GM12878 (cell line): ENCODE data around the gene RPRD2. TPM values are rescaled to one million over a fixed set of nuclear protein-coding genes. Genes with fewer than 3 reads are reported as not detected.

ENCODE experiments used
- ATAC-seq: fragments of 200-7000 bp; cut with Tn5 transposase; 3 replicates; pipeline ENCODE4 v1.9.1; 2020; ENCODE audit warnings: mild to moderate bottlenecking, moderate library complexity
- BruUV-seq: library from RNA; stranded (reverse); fragments of 400-500 nt; replicated peaks from 2 replicates; lab custom pipeline; 2021; lab: Mats Ljungman, UMichigan
- CTCF ChIA-PET: fragments of 300-600 bp; sonication (Branson Sonifier 250); formaldehyde crosslinking; extraction: SDS; loops from one replicate; lab custom pipeline; 2021; ENCODE audit warnings: inconsistent platforms; lab: Yijun Ruan, JAX
- POLR2A ChIA-PET: fragments of 350-600 bp; formaldehyde crosslinking; extraction: SDS; loops from one replicate; lab custom pipeline; 2021; ENCODE audit warnings: inconsistent platforms; lab: Charles Lee
- RAD21 ChIA-PET: fragments of 300-600 bp; sonication (Branson Sonifier 250); formaldehyde crosslinking; loops from one replicate; lab custom pipeline; 2023; ENCODE audit warnings: antibody characterized with exemption; ENCODE audit not compliant: unreplicated experiment; lab: Charles Lee
- SMC1A ChIA-PET: fragments of 300-600 bp; sonication (Branson Sonifier 250); formaldehyde crosslinking; loops from one replicate; lab custom pipeline; 2023; ENCODE audit not compliant: unreplicated experiment, uncharacterized antibody; lab: Charles Lee
- DNase-seq: peaks from one replicate; pipeline ENCODE4 v3.0.0-alpha.2; 2011; ENCODE audit warnings: low read depth, low spot score
- FAIRE-seq: peaks from 3 replicates; lab custom pipeline; 2011; peaks lifted over from hg19 to GRCh38; lab: Jason Lieb, UNC
- H2AFZ ChIP-seq: 2 replicates; pipeline ENCODE4 v1.6.0; 2011; ENCODE audit warnings: low read depth, low read length, control low read depth; ENCODE audit not compliant: control insufficient read depth
- H3K27ac ChIP-seq: 2 replicates; pipeline ENCODE4 v1.5.1; 2011; ENCODE audit warnings: control low read depth; ENCODE audit not compliant: control insufficient read depth, insufficient read depth
- H3K27me3 ChIP-seq, 2 experiments: replicated peaks in 1 of 2; 2 replicates each; pipeline versions ENCODE4 v1.6.0 to v1.6.1; 2011; ENCODE audit warnings: low read length in 1 of 2; ENCODE audit not compliant: control insufficient read depth in 2 of 2, insufficient read depth in 2 of 2
- H3K36me3 ChIP-seq, 2 experiments: 2 replicates each; pipeline ENCODE4 v1.5.1; 2011; ENCODE audit warnings: low read length in 1 of 2; ENCODE audit not compliant: control insufficient read depth in 2 of 2, insufficient read depth in 2 of 2
- H3K4me1 ChIP-seq: 2 replicates; pipeline ENCODE4 v1.6.1; 2011; ENCODE audit warnings: mild to moderate bottlenecking, low read length, moderate library complexity, mixed read lengths; ENCODE audit not compliant: control insufficient read depth, insufficient read depth
- H3K4me2 ChIP-seq: 2 replicates; pipeline ENCODE4 v1.6.0; 2011; ENCODE audit warnings: control low read depth; ENCODE audit not compliant: control insufficient read depth, insufficient read depth
- H3K4me3 ChIP-seq: fragments of 200-600 bp; sonication (generic); 2 replicates; pipeline ENCODE4 v1.5.1; 2016
- H3K79me2 ChIP-seq: 2 replicates; pipeline ENCODE4 v1.6.0; 2011; ENCODE audit warnings: low read length; ENCODE audit not compliant: control insufficient read depth, insufficient read depth
- H3K9ac ChIP-seq: 2 replicates; pipeline ENCODE4 v1.8.0; 2011; ENCODE audit warnings: low read length, control low read depth, mixed read lengths; ENCODE audit not compliant: control insufficient read depth, insufficient read depth
- H3K9me3 ChIP-seq: replicated peaks from 3 replicates; pipeline ENCODE4 v1.5.1; 2011; ENCODE audit warnings: mild to moderate bottlenecking, low read length; ENCODE audit not compliant: control insufficient read depth, insufficient read depth
- H4K20me1 ChIP-seq: 2 replicates; pipeline ENCODE4 v1.6.0; 2011; ENCODE audit not compliant: control insufficient read depth, insufficient read depth
- MTA3 ChIP-seq: IDR thresholded peaks from 2 replicates; pipeline ENCODE4 v1.6.1; 2012; ENCODE audit warnings: low read length, inconsistent platforms, borderline replicate concordance
- MYB ChIP-seq: fragments of 150-350 bp; IDR thresholded peaks from 2 replicates; pipeline ENCODE4 v1.6.1; 2014; ENCODE audit warnings: mild to moderate bottlenecking, low read depth, low read length, borderline replicate concordance
- NR2C1 ChIP-seq: fragments of 450-650 bp; IDR thresholded peaks from 2 replicates; pipeline ENCODE4 v1.6.1; 2017; ENCODE audit warnings: antibody characterized with exemption, mild to moderate bottlenecking, moderate library complexity
- SKIL ChIP-seq: fragments of 450-650 bp; IDR thresholded peaks from 2 replicates; pipeline ENCODE4 v1.6.1; 2017; ENCODE audit warnings: mild to moderate bottlenecking, low read depth, inconsistent platforms; ENCODE audit not compliant: poor library complexity, severe bottlenecking
- SREBF2 ChIP-seq: IDR thresholded peaks from 2 replicates; pipeline ENCODE4 v1.6.1; 2012; ENCODE audit warnings: mild to moderate bottlenecking, low read length
- ZBTB4 ChIP-seq: fragments of 450-650 bp; formaldehyde crosslinking; IDR thresholded peaks from 2 replicates; pipeline ENCODE4 v1.4.0; 2022; ENCODE audit warnings: mild to moderate bottlenecking, moderate library complexity
- ZNF274 ChIP-seq: IDR thresholded peaks from one replicate; pipeline ENCODE4 v1.8.0; 2011; ENCODE audit not compliant: insufficient read length, insufficient read depth
- WGBS: methylation state at CpG from one replicate; pipeline ENCODE4 v1.1.6; 2016; ENCODE audit warnings: low lambda C conversion rate; ENCODE audit not compliant: insufficient replicate concordance, insufficient coverage; ENCODE audit errors: missing lambda C conversion rate; 5-methylcytosine and 5-hydroxymethylcytosine counted together
- in situ Hi-C: fragments of 300-500 bp; cut with MboI; formaldehyde crosslinking; loops from 9 replicates; pipeline ENCODE4 v1.14.3; 2018; ENCODE audit warnings: mixed read lengths
- intact Hi-C: fragments of 100-400 bp; cut with micrococcal nuclease; formaldehyde crosslinking; loops from one replicate; pipeline ENCODE4 v1.14.2; 2022; ENCODE audit not compliant: unreplicated experiment
- polyA plus RNA-seq, 11 experiments: library from polyadenylated mRNA; depleted of rRNA in 4 of 11; unstranded in 6 of 11; stranded (reverse) in 5 of 11; fragments of >200 nt; fragmentation: Nextera tagmentation in 4 of 11; fragmentation: Illumina TruSeq in 1 of 11; extraction: Ambion mirVana in 4 of 11; extraction: Trizol in 1 of 11; gene quantifications; 1 replicate in 1 of 11; 2 replicates in 10 of 11; pipeline versions ENCODE4 v1.2.1 to v1.2.3, GENCODE V29; 2011 to 2016; ENCODE audit warnings: inconsistent platforms in 2 of 11, missing spikeins in 2 of 11, low read depth in 1 of 11
- total RNA-seq, 4 experiments: library from RNA; depleted of rRNA in 3 of 4; stranded (reverse); fragments of >200 nt in 3 of 4; fragmentation: Illumina TruSeq in 1 of 4; extraction: Trizol in 1 of 4; gene quantifications; 2 replicates each; pipeline versions ENCODE4 v1.2.1 to v1.2.3, GENCODE V29; 2013 to 2021
- TF ChIP-seq, protein P1 (sequence below): IDR thresholded peaks from 2 replicates; pipeline ENCODE4 v1.6.1; 2011; ENCODE audit warnings: low read depth, mild to moderate bottlenecking, low read length, moderate library complexity, borderline replicate concordance; ENCODE audit errors: extremely low read depth
- TF ChIP-seq, protein P2 (sequence below): fragments of 450-650 bp; IDR thresholded peaks from 2 replicates; pipeline ENCODE4 v1.6.1; 2016; ENCODE audit warnings: mild to moderate bottlenecking
- TF ChIP-seq, protein P3 (sequence below): fragments of 150-350 bp; IDR thresholded peaks from 2 replicates; pipeline ENCODE4 v1.6.1; 2016; ENCODE audit warnings: low read depth, low read length

RPRD2 gene
- total and polyA plus RNA-seq, 10 of the 15 experiments (the other 5 are each of a cell fraction or from before 2014, with no cell fraction given), result 1.9 to 24.8 (median 13.3) TPM

- no peak for TF ChIP-seq NR2C1
- TF ChIP-seq ZBTB4, result no peak
- TF ChIP-seq, protein P1, sequence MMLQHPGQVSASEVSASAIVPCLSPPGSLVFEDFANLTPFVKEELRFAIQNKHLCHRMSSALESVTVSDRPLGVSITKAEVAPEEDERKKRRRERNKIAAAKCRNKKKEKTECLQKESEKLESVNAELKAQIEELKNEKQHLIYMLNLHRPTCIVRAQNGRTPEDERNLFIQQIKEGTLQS, result no peak
These were observed 129.2 kb downstream of the RPRD2 start (continued) for GRCh38 chr1:150493175-150493574.

DNA sequence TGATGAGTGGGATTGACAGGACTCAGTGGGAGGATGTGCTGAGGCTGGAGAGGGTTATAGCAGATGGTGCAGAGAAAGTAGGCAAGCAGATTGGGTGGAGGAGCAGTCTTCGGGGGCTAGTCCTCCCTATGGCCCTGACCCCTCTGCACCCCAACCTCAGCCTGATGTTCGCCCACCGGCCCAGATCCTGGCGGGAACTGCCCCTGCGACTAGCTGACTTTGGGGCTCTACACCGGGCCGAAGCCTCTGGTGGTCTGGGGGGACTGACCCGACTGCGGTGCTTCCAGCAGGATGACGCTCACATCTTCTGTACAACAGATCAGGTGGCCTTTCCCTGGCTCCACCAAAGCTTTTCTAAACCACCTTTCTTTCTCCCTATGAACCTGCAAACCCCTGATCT, 134.4 kb downstream of the RPRD2 start:
- no peaks in the 10 kb centered on the region for H4K20me1 ChIP-seq
- no peak overlapping the region for H3K27ac ChIP-seq
- peaks cover 5 to 20% of the 10 kb centered on the region in 2 experiments for H3K36me3 ChIP-seq
- no peak overlapping the region for H2AFZ ChIP-seq
- in situ Hi-C loops, result no loop called here
- H3K4me1 ChIP-seq, result no peaks in the 10 kb centered on the region
- FAIRE-seq (no peak), DNase-seq (no peak), ATAC-seq (no peak)
- ChIA-PET CTCF (interaction anchor here (0.6 kb wide), 1 partner anchor 9 kb away, joined by 3 read pairs; no protein-coding TSS in a partner anchor), POLR2A (interaction anchor here (0.5 to 0.8 kb wide), 3 partner anchors 17 to 373 kb away, joined by 3 to 4 read pairs (median 3); partner anchors contain the start of gene FALEC), SMC1A (no interaction called here), RAD21 (no interaction called here)
- 98% methylated on average over 9 of the region's 10 CpGs for WGBS
- no peaks in the 10 kb centered on the region for H3K79me2 ChIP-seq
- BruUV-seq, result no TSS peak
- intact Hi-C loops, result no loop called here
- H3K4me2 ChIP-seq, result no peak overlapping the region
- no peaks in the 10 kb centered on the region for H3K9me3 ChIP-seq
- H3K4me3 ChIP-seq, result no peak overlapping the region
- no peaks in the 10 kb centered on the region for H3K27me3 ChIP-seq
- H3K9ac ChIP-seq, result no peak overlapping the region
- TF ChIP-seq, protein P2, sequence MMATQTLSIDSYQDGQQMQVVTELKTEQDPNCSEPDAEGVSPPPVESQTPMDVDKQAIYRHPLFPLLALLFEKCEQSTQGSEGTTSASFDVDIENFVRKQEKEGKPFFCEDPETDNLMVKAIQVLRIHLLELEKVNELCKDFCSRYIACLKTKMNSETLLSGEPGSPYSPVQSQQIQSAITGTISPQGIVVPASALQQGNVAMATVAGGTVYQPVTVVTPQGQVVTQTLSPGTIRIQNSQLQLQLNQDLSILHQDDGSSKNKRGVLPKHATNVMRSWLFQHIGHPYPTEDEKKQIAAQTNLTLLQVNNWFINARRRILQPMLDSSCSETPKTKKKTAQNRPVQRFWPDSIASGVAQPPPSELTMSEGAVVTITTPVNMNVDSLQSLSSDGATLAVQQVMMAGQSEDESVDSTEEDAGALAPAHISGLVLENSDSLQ, result no peak
- TF ChIP-seq, protein P3, sequence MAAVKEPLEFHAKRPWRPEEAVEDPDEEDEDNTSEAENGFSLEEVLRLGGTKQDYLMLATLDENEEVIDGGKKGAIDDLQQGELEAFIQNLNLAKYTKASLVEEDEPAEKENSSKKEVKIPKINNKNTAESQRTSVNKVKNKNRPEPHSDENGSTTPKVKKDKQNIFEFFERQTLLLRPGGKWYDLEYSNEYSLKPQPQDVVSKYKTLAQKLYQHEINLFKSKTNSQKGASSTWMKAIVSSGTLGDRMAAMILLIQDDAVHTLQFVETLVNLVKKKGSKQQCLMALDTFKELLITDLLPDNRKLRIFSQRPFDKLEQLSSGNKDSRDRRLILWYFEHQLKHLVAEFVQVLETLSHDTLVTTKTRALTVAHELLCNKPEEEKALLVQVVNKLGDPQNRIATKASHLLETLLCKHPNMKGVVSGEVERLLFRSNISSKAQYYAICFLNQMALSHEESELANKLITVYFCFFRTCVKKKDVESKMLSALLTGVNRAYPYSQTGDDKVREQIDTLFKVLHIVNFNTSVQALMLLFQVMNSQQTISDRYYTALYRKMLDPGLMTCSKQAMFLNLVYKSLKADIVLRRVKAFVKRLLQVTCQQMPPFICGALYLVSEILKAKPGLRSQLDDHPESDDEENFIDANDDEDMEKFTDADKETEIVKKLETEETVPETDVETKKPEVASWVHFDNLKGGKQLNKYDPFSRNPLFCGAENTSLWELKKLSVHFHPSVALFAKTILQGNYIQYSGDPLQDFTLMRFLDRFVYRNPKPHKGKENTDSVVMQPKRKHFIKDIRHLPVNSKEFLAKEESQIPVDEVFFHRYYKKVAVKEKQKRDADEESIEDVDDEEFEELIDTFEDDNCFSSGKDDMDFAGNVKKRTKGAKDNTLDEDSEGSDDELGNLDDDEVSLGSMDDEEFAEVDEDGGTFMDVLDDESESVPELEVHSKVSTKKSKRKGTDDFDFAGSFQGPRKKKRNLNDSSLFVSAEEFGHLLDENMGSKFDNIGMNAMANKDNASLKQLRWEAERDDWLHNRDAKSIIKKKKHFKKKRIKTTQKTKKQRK, result no peak
- TF ChIP-seq MYB (no peak), SREBF2 (no peak), SKIL (no peak), MTA3 (no peak), ZNF274 (no peak)
